ENCODE measurements around the gene ZNF684.
"Not testable (repeated sequence)": the region's sequence is repeated elsewhere in the genome, so short reads cannot be mapped to it uniquely, and the experiment has no call there.

ZNF684 gene

GRCh38 chr1:40564913-40565312 is 33.5 kb downstream of the ZNF684 start:
- in situ Hi-C loops (cut with MboI; ENCODE audit: low pct_unique_long_range_greater_than_20kb, low sequenced_read_pairs, unreplicated experiment): no loop called here
- no peak for DNase-seq (ENCODE audit: low spot score)
- TF ChIP-seq CTCF (IDR thresholded peaks at IDR 0.05; ENCODE audit: extremely low read depth, insufficient read depth, missing control alignments): no peak

DNA sequence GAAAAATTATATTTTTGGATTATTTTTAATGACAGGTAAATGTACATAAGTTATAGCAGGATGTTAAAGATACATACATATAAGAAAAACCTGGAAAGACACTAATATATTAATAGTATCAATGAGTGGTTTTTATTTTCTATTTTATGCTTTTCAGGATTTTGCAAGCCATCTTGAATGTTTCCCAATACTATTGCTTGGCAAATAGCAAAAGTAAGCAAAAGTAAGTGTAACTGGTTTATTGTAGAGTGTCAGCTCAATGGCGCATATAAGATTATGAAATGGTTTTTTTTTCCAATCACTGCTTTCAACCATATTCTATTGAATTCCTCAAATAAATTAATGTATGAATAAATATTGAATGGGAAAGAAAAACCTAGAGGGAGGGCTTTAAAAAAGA is 36.4 kb downstream of the ZNF684 start:
- in situ Hi-C loops (cut with MboI; ENCODE audit: low pct_unique_long_range_greater_than_20kb, low sequenced_read_pairs, unreplicated experiment): no loop called here
- no peak for TF ChIP-seq CTCF (IDR thresholded peaks at IDR 0.05; ENCODE audit: extremely low read depth, insufficient read depth, missing control alignments)
- no peak for DNase-seq (ENCODE audit: low spot score)

DNA sequence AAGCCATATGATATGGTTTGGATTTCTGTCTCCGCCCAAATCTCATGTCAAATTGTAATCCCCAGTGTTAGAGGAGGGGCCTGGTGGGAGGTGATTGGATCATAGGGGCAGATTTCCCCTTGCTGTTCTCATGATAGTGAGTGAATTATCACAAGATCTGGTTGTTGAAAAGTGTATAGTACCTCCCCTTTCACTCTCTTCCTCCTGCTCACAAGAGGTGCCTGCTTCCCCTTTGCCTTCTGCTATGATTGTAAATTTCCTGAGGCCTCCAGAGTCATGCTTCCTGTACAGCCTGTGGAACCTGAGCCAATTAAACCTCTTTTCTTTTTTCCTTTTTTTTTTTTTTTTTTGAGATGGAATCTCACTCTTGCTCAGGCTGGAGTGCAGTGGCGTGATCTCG is 43.4 kb downstream of the ZNF684 start:
- in situ Hi-C loops (cut with MboI; ENCODE audit: low pct_unique_long_range_greater_than_20kb, low sequenced_read_pairs, unreplicated experiment); DNase-seq (ENCODE audit: low spot score): not testable (repeated sequence)

DNA sequence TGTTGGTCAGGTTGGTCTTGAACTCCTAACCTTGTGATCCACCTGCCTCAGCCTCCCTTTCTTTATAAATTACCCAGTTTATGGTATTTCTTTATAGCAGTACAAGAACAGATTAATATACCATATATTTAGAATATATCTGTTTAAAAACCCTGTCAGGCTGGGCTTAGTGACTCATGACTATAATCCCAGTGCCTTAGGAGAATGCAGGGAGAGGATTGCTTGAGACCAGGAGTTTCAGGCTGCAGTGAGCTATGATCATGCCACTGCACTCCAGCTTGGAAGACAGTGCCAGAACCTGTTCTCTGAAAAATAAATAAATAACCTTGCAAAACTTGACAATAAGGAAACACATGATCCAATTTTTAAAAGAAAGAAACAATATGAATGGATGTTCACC is 43.9 kb downstream of the ZNF684 start:
- DNase-seq (ENCODE audit: low spot score): no peak
- no peak for TF ChIP-seq CTCF (IDR thresholded peaks at IDR 0.05; ENCODE audit: extremely low read depth, insufficient read depth, missing control alignments)
- in situ Hi-C loops (cut with MboI; ENCODE audit: low pct_unique_long_range_greater_than_20kb, low sequenced_read_pairs, unreplicated experiment): no loop called here

DNA sequence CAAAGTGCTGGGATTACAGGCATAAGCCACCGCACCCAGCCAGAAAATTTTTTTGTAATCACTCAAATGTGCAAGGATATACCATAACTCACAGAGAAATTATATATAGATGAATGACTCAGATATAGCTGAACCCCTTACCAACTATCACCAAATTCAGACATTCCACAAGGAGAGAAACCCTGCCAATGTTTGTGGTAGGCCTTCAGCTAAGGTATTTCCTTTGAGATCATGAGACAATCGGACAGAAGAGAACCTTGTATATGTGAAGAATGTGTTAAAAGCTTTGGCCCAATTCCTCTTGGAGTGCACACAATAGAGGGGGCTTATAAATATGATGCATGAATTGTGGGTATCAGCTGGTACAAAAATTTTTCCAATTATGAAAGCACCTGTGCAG is 50.7 kb downstream of the ZNF684 start:
- TF ChIP-seq CTCF (IDR thresholded peaks at IDR 0.05; ENCODE audit: extremely low read depth, insufficient read depth, missing control alignments): no peak
- in situ Hi-C loops (cut with MboI; ENCODE audit: low pct_unique_long_range_greater_than_20kb, low sequenced_read_pairs, unreplicated experiment): no loop called here
- DNase-seq (ENCODE audit: low spot score): no peak

DNA sequence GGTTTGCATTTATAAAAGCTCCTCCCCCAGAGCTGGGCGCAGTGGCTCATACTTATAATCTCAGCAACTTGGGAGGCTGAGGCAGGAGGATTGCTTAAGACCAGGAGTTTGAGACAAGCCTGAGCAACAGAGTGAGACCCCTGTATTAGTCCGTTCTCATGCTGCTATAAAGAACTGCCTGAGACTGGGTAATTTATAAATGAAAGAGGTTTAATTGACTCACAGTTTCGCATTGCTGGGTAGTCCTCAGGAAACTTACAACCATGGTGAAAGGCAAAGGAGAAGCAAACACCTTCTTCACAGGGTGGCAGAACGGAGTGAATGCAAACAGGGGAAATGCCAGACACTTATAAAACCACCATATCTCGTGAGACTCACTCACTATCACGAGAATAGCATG is 52.5 kb downstream of the ZNF684 start:
- in situ Hi-C loops (cut with MboI; ENCODE audit: low pct_unique_long_range_greater_than_20kb, low sequenced_read_pairs, unreplicated experiment): no loop called here
- no peak for DNase-seq (ENCODE audit: low spot score)
- no peak for TF ChIP-seq CTCF (IDR thresholded peaks at IDR 0.05; ENCODE audit: extremely low read depth, insufficient read depth, missing control alignments)

GRCh38 chr1:40588586-40588985 is 57.1 kb downstream of the ZNF684 start:
- TF ChIP-seq CTCF (IDR thresholded peaks at IDR 0.05; ENCODE audit: extremely low read depth, insufficient read depth, missing control alignments): no peak
- in situ Hi-C loops (cut with MboI; ENCODE audit: low pct_unique_long_range_greater_than_20kb, low sequenced_read_pairs, unreplicated experiment): no loop called here
- no peak for DNase-seq (ENCODE audit: low spot score)
